GM19452 (cell line): ENCODE results near the gene SCP2.

ENCODE experiments used
- ATAC-seq: cut with Tn5 transposase; IDR thresholded peaks from one replicate; pipeline ENCODE4 v1.9.1; 2021; ENCODE audit not compliant: unreplicated experiment

The SCP2 gene

DNA sequence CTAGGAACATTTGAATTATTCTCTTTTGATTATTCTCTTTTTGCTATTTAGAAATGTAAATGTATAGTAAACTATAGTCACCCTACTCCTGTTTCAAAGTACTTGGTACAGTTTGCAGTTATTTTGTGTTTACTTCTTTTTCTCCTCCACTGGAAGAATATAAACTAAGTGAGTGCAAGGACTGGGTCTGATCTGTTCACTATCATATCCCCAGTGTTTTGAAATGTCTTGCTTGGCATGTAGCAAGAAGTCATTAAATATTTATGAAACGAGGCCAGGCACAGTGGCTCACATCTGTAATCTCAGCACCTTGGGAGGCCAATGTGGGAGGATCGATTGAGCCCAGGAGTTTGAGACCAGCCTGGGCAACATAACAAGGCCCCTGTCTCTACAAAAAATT, 99.2 kb downstream of the SCP2 start:
- no peak for ATAC-seq

- ATAC-seq, result no peak
These were observed 104.7 kb downstream of the SCP2 start for GRCh38 chr1:53031732-53032131.

- ATAC-seq, result no peak
These were observed 110.1 kb downstream of the SCP2 start for GRCh38 chr1:53037159-53037558.

DNA sequence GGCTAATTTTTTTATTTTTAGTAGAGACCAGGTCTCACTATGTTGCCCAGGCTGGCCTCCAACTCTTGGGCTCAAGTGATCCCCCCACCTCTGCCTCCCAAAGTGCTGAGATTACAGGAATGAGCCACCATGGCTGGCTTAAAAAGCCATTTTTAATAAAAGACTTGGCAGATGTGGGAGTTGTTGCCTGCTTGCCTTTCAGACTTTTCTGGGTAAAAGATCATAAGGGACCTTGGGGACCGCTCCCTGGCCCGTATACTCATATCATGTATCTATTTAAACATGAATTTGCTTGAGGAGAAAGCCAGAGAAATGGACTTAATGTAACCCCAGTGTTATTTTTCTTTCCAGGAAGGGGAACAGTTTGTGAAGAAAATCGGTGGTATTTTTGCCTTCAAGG, 111.5 kb downstream of the SCP2 start:
- no peak for ATAC-seq

DNA sequence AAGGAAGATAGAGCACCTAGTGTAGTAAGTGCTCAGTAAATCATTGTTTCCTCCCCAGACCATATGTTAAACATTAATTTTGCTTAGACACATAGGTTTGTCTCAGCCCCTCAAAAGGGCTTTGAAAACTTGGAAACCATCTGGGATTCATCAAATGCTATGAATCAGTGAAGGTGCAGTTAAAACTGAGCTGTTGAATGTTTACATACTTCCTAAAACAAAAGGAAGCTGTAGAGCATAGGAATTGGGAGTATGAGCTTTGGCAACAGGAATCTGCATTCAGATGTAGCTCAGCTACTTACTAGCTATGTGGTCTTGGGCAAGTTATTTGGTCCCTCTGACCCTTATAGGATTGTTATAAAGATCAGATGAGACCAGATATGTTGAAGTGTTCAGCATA, 116.2 kb downstream of the SCP2 start:
- ATAC-seq, result no peak

- ATAC-seq, result no peak
These were observed 117.8 kb downstream of the SCP2 start for GRCh38 chr1:53044926-53045325.

DNA sequence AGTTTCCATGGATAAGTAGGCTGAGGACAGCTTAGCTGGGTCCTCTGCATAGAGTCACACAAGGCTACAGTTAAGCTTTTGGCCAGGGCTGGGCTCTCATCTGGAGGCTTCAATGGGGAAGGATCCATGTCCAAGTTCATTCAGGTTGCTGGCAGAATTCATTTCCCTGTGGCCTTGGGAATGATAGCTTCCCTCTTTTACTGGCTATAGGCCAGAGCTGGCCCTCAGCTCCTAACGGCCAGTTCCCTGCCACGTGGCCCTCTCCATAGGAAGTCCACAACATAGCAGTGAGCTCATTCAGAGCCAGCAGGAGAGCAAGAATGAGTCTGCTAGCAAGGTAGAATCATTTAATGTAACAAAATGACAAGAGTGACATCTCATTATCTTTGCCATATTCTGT, 119.9 kb downstream of the SCP2 start:
- ATAC-seq, result no peak

DNA sequence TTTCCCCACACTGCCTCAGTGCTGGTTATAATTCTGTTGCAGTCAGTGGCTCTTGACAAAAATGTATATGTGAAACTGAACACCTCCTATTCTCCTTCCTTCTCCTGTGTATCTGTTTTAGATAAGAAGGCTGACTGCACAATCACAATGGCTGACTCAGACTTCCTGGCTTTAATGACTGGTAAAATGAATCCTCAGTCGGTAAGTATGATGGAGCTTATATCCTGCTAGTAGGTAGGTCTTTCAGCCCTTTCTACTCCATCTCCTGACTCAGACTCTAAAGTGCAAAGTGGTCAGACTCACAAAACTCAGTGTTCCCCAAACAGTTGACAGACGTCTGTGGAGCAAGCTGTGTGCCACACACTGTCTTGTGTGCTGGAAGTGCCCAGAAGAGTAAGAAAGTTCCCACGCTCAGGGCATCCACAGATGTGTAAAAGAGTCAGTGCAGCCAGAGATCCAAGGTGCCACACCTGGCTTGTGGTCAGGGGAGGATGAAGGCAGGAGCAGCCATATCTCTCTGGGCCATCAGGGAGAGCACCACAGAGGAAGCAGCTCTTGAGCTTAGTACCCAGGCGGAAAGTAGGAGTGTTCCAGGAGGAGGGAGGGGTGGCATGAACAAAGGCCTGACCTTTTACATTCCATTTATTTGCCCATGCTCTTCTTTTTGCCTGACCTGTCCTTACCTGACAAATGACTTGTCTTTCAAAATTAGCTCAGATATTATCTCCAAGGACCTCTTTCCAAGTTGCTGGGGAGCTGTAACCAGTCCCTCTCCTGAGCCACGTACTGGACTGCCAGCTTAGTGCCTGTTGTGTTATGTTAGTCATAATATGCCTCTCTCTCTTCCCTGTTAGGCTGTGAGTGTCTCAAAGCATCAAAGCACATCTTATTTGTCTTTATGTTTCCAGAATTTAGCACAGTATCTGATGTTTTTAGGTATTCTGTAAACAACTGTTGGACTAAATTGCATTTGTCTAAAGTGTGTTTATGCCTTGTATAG, 121.0 kb downstream of the SCP2 start:
- ATAC-seq, result no peak

GRCh38 chr1:53048960-53049573, 122.0 kb downstream of the SCP2 start:
- no peak for ATAC-seq

DNA sequence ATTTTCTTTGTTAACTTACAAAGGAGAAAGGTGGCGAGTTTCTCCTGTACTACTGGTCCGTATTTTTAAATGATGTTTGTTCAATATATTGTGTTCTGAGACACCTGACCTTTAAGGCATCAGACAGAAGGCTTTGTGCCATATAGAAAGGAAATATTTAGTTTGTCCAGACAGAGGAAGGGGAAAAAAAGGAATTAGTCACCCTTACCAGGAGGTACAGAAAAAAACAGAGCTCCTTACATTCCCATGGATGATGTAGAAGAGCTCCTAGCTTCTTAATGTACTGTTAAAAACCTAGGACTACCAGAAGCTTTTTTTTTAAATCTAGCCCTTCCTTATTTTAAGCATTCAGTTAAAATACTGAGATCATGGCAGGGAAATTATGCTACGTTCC, 122.5 kb downstream of the SCP2 start:
- ATAC-seq, result no peak

- no peak for ATAC-seq
These were observed 123.2 kb downstream of the SCP2 start for GRCh38 chr1:53050310-53050709.

DNA sequence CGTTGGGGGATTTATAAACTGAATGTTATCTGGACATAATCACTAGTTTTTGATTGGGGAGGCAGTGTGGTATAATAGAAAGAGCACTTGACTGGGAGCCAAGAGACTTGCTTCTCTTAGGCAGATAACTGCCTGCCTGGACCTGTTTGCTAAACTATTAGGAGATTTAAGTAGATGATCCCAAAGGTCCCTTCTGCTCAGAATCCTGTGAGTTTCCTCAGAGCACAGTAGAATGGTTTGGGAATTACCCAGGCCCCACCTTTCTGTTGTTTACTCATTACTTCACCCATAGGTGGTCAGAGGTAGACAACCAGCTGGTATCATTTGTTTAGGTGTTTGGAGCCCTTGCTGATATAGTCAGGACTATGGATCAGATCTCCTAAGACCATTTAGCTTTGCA, 124.6 kb downstream of the SCP2 start:
- ATAC-seq, result no peak

DNA sequence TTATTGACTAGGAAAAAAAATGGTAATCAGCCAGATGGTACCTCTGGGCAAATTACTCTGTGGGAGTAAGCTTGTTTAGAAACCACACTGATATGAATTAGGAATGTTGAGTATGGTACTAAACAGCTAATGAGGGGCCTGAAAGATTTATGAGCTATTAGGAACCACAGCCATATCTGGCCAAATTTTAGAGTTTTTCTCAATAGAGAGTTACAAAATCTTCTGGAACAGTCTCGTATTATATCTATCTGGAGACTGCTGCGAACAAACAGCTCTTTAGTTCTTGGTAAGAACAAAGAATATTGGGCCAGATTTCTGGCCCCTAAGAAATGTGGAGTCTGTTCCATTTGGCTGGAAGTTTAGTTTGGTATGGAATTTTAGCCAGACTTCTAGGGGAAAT, 130.1 kb downstream of the SCP2 start:
- no peak for ATAC-seq

GRCh38 chr1:53060579-53060978, 133.5 kb downstream of the SCP2 start:
- ATAC-seq, result no peak

DNA sequence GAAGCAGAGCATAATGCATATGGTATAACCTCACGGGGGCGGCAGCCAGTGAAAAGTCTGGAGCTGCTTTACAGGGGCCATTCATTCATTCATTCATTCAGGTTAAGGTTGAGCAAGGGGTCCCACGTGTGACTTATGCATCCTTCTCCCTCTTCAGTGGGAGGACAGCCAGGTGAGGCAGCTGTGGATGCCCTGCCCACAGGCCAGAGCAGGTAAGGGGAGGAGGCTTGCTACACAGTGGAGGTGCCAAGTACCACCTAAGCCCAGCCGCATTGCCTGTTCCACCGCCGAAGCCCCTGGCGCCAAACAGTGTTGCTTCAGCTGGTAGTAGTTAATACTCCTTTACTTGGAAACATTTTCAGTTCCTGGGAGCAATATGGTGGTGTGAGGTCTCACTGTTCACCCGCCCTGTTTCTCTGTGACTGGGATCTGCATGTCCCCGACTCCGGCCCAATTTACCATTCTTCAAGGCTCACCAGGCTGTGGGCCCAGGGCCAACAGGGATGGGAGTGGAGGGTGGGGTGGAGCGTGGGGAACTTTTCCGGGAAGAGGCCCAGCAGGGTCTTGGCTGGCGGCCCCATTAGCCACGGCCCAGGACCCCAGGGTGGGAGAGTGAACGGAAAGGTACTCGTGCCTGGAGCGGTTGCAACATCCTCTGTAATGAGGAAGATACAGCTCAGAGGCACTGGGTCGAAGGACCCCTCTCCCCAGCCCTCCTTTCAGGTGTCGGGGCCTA, 134.2 kb downstream of the SCP2 start:
- no peak for ATAC-seq

GRCh38 chr1:53061859-53062707, 135.0 kb downstream of the SCP2 start, which contains the start of gene PODN:
PODN (plus strand) TSS chr1:53062213; CDS start chr1:53069856, 7,643 bp downstream.
- ATAC-seq, result no peak

GRCh38 chr1:53062708-53063591, 135.9 kb downstream of the SCP2 start:
- no peak for ATAC-seq

DNA sequence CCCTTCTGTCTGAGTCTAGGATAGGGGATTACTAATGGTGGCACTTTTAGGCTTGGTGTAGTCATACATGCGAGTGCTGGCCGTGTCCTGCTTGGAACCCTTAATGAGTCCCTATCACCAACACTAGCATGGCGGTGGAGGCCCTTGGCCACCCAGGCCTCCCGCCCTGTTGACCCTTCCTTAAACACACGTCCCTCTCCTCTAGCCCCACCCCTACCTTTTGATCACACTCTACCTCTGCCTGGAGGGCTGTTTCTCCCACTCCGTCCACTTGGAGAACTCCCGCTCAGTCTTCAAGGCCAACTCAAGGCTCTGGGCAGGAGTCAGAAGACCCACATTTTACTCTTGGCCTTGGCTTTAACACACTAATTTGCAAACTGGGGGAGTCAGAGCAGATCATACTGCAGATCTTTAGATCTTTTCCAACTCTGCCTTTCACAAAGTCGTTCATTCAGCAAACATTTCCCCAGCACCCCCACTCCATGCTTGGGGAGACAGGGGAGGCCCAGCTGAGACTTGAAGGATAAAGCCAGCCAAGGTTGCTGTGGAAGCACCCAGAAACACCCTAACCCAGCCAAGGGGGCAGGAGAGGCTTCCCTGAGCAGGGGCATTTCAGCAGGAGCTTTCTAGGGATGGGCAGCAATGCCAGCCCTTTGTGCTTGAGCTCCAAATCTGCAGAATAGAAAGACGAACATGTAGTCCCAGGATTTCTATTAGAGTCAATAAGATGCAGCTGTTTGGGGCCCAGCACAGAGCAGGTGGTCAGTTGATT, 136.9 kb downstream of the SCP2 start:
- ATAC-seq, result no peak

- ATAC-seq, result no peak
These were observed 138.3 kb downstream of the SCP2 start for GRCh38 chr1:53065391-53065790.
